HL-60/S4 treated with retinoic acid at 250 ng/mL for 4 days and 3 days (cell line): ENCODE results near the gene DNAH1.
"Not testable (repeated sequence)": the region's sequence is repeated elsewhere in the genome, so short reads cannot be mapped to it uniquely, and the experiment has no call there.

Experiments
- in situ Hi-C: fragments of 300-500 bp; cut with MboI; formaldehyde crosslinking; loops from 2 replicates; pipeline ENCODE4 v1.7.0; 2022; ENCODE audit warnings: low sequenced_read_pairs

DNAH1 gene

GRCh38 chr3:52315977-52316764 lies at the start of gene DNAH1:
Gene DNAH1, plus strand, starts transcription at chr3:52316319. Its CDS starts 6,124 bp downstream, at chr3:52322443.
- in situ Hi-C loops = no loop called here

- in situ Hi-C loops = no loop called here
Measured at GRCh38 chr3:52268036-52268435, 48.1 kb upstream of the DNAH1 start.

DNA sequence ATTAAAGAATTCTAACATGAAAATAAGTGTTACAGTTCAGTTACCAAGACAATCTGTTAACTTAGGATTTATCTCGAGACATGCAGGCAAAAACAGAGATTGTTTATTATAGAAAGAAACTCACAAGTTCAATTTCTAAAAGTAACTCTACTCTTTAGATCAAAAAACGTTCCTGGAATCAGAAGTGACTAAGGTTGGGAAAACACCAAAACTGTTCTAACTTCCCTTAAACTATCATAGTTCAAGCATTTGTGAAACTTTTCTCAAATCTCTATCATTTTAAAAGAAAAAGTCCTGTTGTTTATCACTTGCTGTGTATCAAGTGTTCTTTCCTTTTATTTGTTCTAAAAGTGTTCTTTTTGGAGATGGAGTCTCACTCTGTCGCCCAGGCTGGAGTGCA lies 46.3 kb upstream of the DNAH1 start:
- in situ Hi-C loops = no loop called here

DNA sequence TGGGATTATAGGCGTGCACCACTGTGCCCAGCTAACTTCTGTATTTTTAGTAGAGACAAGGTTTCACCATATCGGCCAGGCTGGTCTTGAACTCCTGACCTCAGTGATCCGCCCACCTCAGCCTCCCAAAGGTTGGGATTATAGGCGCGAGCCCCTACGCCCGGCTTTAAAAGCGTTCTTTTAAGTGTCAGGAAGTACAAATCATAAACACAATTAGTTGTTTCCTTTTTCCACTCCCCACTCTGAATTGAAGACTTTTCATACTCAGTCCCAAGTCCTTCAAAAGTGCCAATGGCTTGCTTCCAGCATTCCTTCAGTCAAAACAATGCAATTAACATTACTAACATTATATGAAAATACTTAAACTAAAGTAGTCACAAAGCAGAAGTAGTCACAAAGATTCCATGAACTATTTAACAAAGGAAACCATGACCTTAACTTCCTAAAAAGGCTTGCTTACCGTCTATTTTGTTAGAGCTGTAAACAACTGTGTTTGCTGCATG lies 45.8 kb upstream of the DNAH1 start:
- in situ Hi-C loops = no loop called here

- in situ Hi-C loops = not testable (repeated sequence)
Measured at GRCh38 chr3:52272172-52272571, 43.9 kb upstream of the DNAH1 start.

DNA sequence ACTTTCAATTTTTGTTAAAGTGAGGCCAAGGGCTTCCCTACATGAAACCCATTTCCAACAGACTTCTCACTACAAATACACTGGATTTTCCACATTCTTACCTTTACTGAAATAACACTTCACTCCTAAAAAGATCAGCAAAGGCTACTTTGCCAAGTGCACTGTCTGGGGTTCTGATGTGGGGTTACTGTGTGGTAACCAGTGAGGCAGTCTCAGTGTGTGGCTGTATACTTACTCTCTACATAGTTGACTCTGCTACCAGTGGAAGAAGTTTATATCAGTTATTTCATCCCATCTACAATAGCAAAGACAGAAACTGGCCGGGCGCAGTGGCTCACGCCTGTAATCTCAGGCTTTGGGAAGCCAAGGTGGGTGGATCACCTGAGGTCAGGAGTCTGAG lies 43.3 kb upstream of the DNAH1 start:
- in situ Hi-C loops = no loop called here

DNA sequence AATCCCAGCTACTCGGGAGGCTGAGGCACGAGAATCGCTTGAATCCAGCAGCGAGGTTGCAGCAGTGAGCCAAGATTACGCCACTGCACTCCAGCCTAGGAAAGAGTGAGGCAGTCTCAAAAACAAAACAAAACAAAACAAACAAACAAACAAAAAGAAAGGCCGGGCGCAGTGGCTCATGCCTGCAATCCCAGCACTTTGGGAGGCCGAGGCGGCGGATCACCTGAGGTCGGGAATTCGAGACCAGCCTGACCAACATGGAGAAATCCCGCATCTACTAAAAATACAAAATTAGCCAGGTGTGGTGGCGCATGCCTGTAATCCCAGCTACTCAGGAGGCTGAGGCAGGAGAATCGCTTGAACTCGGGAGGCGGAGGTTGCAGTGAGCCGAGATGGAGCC lies 41.3 kb upstream of the DNAH1 start:
- in situ Hi-C loops = not testable (repeated sequence)

DNA sequence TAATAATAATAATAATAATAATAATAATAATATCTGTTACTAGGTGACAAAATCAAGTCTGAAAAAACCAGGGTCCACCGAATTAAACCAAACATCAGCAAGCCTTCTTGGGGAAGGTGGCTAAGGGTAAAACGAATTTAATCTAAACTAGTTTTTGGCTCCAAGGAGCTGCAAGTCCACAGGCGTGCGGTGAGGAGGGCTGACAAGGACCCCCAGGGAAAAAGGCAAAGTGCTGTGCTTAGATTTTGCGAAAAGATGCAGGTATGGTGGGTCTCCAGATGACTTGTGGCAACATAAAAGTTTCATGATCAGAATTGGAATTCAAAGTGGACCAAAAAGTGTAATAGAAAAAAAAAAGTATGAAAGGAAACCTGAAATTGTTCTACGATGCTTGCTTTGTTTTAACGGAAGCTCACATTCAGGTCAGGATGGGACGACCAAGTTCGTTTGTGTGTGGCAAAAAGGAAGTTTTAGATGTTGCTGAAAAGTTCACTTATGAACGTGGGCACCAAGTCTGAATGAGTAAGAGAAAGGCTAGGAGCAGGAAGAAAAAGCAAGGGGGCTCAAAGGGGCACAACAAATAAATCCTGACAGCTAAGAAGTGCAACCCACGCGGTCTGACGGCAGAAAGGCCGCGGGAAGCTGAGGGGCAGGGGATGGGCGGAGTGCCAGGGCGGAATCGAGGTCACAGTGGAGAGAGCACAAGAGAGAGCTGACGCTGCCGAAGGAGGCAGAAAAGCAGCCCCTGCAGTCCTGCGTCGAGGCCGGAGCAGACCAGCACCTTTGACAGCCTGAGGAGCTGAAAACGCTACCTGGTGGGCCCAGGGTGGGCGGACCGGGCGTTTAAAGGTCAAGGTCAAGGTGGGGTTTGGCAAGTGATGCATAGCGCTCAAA lies 38.8 kb upstream of the DNAH1 start:
- in situ Hi-C loops = no loop called here

DNA sequence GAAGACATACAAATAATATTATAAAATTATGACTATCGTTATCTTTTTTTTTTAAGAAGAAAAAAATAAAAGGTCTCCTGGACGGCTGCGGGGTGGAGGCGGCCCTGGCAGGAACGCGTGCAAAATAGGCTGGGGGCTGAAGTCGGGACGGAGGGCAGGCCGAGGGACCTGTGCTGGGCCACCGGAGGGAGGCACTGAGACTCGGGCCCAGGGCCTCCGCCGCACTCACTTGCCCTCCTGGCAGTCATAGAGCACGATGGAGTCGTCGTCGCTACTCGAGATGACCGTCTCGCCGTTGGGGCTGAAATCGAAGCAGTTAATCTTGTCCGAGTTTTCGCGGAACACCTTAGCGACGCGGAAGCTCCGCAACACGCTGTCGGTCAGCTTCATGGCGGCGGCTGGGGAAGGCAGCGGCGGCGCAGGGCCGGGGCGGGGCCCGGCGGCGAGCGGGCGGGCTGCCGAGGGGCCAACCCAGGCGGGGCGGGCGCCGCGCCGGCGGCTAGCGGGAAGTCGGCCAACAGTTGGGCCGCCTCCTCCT lies 38.1 kb upstream of the DNAH1 start:
- in situ Hi-C loops = no loop called here

DNA sequence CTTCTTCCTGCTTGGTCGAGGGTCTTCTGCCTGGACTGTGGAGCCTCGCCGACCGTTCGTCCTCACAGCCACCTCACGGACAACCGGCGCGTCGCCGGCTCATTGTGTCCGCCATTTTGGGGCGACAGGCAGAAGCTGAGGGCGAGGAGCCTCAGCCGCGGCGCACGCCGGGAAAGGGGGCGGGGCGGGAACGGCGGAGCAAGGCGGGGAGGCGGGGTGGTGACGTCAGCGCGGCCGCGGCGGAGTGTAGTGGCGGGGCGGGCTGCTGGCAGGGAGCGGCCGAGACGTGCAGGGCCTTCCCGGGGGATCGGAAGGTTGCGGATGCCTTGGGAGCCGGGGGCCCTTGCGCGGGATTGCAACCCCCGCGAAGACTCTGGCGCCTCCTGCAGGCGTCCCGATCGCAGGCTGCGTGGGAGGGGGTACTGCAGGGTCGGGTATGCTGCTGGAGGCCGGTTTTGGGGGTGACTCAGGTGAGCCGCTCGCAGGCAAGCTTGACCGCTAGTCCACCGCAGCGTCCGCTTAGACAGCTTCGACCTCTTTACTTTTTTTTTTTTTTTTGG lies 37.5 kb upstream of the DNAH1 start, which contains the start of gene WDR82:
TSS of gene WDR82 (minus strand) at position 140 of the 560 bp plus-strand sequence. CDS start 288 bp downstream, outside the sequence.
- in situ Hi-C loops = no loop called here

GRCh38 chr3:52279596-52279995 lies 36.5 kb upstream of the DNAH1 start:
- in situ Hi-C loops = no loop called here

- in situ Hi-C loops = no loop called here
Measured at GRCh38 chr3:52280050-52280461, 36.1 kb upstream of the DNAH1 start.

DNA sequence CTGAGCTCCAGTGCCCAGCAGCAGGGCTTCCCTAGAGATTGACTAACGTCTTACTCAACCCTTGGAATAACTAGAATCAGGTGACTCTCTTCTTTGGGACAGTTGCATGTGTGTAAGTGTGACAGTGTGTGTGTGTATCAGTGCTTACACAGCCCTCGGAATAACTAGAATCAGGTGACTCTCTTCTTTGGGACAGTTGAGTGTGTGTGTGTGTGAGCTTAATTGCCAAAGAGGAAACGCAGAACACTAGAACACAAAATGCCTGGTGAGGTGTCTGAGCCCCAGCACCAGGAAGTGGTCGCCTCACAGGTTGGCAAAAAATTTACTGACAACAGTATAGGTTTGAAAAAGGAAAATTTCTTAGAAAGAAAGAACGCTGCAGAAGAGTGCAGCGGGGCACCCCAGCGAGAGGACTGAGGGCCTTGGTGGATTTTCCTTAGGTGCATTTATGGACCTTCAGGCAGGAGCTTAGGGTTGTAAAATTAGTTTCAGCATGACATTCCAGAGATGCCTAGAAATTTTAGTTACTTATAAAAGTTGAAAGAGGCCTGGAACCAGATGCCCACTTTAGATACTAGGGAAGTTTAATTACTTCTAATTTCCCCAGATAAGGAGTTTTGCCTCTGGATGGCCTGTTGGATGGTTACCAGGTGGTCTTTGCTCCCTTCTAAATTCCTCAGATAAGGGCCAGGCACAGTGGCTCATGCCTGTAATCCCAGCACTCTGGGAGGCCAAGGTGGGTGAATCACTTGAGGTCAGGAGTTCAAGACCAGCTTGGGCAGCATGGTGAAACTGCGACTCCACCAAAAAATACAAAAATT lies 33.9 kb upstream of the DNAH1 start:
- in situ Hi-C loops = no loop called here

GRCh38 chr3:52283306-52283705 lies 32.8 kb upstream of the DNAH1 start:
- in situ Hi-C loops = no loop called here

DNA sequence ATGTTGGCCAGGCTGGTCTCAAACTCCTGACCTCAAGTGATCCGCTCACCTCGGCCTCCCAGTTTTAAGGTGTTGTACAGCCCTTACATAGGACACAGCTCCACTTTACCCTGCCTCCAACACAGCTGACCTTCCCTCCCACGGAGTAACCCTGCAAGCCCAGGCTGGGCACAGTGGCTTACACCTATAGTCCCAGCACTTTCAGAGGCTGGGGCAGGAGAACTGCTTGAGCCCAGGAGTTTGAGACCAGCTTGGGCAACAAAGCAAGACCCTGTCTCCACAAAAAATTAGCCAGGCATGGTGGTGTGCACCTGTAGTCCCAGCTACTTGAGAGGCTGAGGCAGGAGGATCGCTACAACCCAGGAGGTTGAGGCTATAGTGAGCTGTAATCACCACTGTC lies 32.1 kb upstream of the DNAH1 start:
- in situ Hi-C loops = not testable (repeated sequence)

DNA sequence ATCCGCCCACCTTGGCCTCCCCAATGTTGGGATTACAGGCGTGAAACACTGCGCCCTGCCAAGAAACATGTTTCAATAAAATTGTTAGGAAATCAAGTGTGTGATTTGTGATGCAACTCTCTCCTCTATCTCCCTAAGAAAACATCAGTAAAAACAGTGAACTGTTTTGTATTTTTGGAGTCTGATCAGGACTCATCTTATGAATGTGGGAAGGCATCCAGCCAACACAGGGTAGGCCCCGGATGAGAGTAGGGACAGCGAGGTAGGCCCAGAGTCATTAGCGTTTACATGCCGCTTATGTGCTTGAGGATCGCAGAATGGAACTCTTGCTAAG lies 29.4 kb upstream of the DNAH1 start:
- in situ Hi-C loops = no loop called here

DNA sequence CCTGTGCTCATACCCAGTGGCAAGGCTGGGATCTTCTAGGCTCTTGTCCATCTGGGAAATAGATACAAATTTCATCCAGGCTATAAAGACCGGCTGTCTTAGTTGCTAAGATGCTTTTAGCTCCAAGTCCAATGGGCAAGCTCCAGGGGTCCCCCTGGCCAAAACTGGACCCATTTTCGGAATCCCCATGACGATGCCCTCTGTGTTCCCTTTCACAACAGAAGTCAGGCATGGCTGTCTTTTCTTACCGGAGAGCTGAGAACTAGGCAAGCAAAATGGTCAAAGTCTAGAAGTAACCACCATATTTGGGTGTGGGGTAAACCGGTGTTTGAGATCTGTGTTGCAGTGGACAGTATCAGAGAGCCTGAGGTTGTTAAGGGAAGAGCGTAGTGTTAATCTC lies 27.4 kb upstream of the DNAH1 start:
- in situ Hi-C loops = no loop called here

DNA sequence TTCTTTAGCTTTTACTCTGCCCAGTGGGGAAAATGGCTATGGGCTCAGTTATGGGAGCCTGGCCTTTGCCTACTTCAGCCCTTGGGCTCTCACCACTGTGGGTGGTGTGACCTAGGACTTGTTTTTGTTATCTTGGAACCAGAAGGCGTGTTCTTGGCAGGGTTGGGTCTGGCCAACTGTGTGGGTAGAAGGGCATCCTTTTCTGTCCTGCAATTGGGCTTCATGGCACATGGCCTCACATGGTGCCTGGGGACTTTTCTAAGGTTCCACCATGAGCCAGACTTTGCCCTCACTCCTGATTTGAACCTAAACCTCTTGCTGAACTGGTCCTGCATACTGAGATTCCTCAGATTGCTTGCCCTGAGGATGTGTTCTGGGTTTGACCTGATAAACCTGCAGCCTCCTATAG lies 26.8 kb upstream of the DNAH1 start:
- in situ Hi-C loops = no loop called here

DNA sequence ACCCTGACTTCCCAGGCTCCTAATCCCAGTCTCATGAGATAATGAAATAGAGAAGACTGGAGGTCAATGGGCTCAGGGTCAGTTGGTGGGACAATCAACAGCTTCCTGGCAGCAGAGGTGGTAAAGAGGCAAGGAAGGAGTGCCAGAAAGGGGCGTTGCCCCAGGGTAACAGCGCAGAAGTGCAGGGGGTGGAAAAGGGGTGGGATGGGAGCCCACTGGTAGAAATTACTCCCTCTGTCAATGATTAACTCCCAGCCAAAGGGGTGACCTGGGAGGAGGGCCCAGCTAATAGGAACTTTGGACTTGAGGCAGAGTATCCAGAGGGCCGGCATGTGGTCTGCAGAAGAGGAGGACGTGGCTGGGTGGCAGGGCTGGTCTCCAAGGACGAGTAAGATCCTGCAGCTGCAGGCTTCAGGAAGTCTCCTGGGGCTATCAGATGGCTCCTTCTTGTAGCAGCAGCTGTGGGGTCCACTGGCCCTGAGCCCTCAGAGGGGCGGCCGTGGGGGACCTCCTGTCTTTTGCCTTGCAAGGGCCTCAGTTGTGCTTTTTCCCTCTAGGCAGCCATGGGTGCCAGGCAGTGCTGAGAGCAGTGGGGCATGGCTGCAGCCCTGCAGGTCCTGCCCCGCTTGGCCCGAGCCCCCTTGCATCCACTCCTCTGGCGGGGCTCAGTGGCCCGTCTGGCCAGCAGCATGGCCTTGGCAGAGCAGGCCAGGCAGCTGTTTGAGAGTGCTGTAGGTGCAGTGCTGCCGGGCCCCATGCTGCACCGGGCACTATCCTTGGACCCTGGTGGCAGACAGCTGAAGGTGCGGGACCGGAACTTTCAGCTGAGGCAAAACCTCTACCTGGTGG lies 26.1 kb upstream of the DNAH1 start:
- in situ Hi-C loops = no loop called here
